Measurements from ENCODE around the gene SCAF8.

DNA sequence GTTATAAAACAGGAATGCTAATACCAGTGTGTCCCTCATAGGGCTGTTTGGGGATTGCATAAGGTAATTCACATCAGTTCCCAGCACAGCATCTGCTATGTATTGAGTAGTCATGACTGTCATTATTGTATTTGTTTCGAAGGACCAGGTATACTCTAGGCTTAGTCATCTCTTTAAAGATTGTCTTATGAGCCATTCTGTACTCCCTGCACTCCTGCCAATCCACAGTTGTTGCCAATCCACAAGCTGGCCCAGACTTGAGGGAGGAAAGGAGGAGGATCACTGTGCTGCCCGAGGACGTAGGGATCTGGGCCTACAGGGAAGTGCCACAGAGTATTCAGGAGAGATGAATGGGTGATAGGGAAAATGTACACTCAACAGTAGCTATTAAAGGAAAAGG lies 148.9 kb downstream of the SCAF8 start:
- TF ChIP-seq SPI1 (IDR thresholded peaks at IDR 0.05; ENCODE audit: low read depth, low read length) (no peak), POLR2AphosphoS5 (IDR thresholded peaks at IDR 0.05; ENCODE audit: low read depth, low read length) (no peak), PAX5 (IDR thresholded peaks at IDR 0.05; ENCODE audit: insufficient read depth, low read length, severe bottlenecking) (no peak), POLR2A (IDR thresholded peaks at IDR 0.05; ENCODE audit: low read depth, low read length) (no peak), TAF1 (IDR thresholded peaks at IDR 0.05; ENCODE audit: low read depth, low read length) (no peak), POU2F2 (IDR thresholded peaks at IDR 0.05; ENCODE audit: low read depth, low read length) (no peak)
